Suprapubic skin (tissue), 4 donors: Measurements from ENCODE around the gene FDXR.
"Not testable (repeated sequence)": the region's sequence is repeated elsewhere in the genome, so short reads cannot be mapped to it uniquely, and the experiment has no call there.

Experiments
- CTCF ChIP-seq, 2 donors: fragments of 200-600 bp in 1 of 2; fragments of 450-650 bp in 1 of 2; sonication (generic) in 1 of 2; IDR thresholded peaks; one replicate each; pipeline ENCODE4 v1.5.1; 2016 to 2019; ENCODE audit warnings: antibody characterized with exemption in 2 of 2, mild to moderate bottlenecking in 1 of 2, moderate library complexity in 1 of 2
- EP300 ChIP-seq: sonication (generic); formaldehyde crosslinking; IDR thresholded peaks from one replicate; pipeline ENCODE4 v1.6.1; 2017; ENCODE audit warnings: antibody characterized with exemption
- POLR2A ChIP-seq, 2 donors: fragments of 450-650 bp; IDR thresholded peaks; one replicate each; pipeline ENCODE4 v1.6.1; 2017; ENCODE audit warnings: antibody characterized with exemption in 2 of 2, mild to moderate bottlenecking in 2 of 2, moderate library complexity in 2 of 2
- POLR2AphosphoS5 ChIP-seq, 3 donors: sonication (generic); formaldehyde crosslinking; IDR thresholded peaks; one replicate each; pipeline ENCODE4 v1.6.1; 2017; ENCODE audit warnings: antibody characterized with exemption in 3 of 3

GRCh38 chr17:74870028-74870427, 2.8 kb downstream of the FDXR start:
- not testable (repeated sequence) for TF ChIP-seq CTCF (IDR thresholded peaks at IDR 0.05); EP300; POLR2A (IDR thresholded peaks at IDR 0.05); POLR2AphosphoS5 (IDR thresholded peaks at IDR 0.05)
